HepG2 (cell line): ENCODE data around the gene WNK4. TPM values are rescaled to one million over a fixed set of nuclear protein-coding genes. Genes with fewer than 3 reads are reported as not detected.

ENCODE experiments used
- ELF1 ChIP-seq: sonication (generic); formaldehyde crosslinking; IDR thresholded peaks from 2 replicates; pipeline ENCODE4 v1.4.0; 2020; ENCODE audit warnings: missing genetic modification reagents
- HES4 ChIP-seq: sonication (generic); formaldehyde crosslinking; IDR thresholded peaks from 2 replicates; pipeline ENCODE4 v1.9.0; 2021; ENCODE audit warnings: mild to moderate bottlenecking, missing genetic modification reagents, borderline replicate concordance
- HIVEP1 ChIP-seq: sonication (generic); formaldehyde crosslinking; IDR thresholded peaks from 2 replicates; pipeline ENCODE4 v1.4.0; 2020; ENCODE audit warnings: mild to moderate bottlenecking, missing genetic modification reagents
- IRX3 ChIP-seq: sonication (generic); formaldehyde crosslinking; IDR thresholded peaks from 2 replicates; pipeline ENCODE4 v1.8.1; 2023; ENCODE audit warnings: mild to moderate bottlenecking, low read depth, missing genetic modification reagents, borderline replicate concordance
- POLR2G ChIP-seq: fragments of 200-400 bp; formaldehyde crosslinking; IDR thresholded peaks from 2 replicates; pipeline ENCODE4 v1.6.1; 2018; ENCODE audit warnings: mild to moderate bottlenecking, low read depth, low read length, moderate library complexity
- RFX5 ChIP-seq: IDR thresholded peaks from 2 replicates; pipeline ENCODE4 v1.6.1; 2011; ENCODE audit warnings: low read depth, low read length, improper control_type of control experiment
- SRF ChIP-seq: IDR thresholded peaks from 2 replicates; pipeline ENCODE4 v1.6.1; 2011; ENCODE audit warnings: mild to moderate bottlenecking, low read depth, low read length, moderate library complexity
- ZNF446 ChIP-seq: sonication (generic); formaldehyde crosslinking; IDR thresholded peaks from 2 replicates; pipeline ENCODE4 v1.5.0; 2020; ENCODE audit warnings: mild to moderate bottlenecking, missing genetic modification reagents
- ZNF709 ChIP-seq: sonication (generic); formaldehyde crosslinking; IDR thresholded peaks from 2 replicates; pipeline ENCODE4 v1.5.0; 2020; ENCODE audit warnings: mild to moderate bottlenecking, missing genetic modification reagents
- polyA plus RNA-seq, 8 experiments: library from polyadenylated mRNA; depleted of rRNA in 3 of 8; stranded (reverse) in 7 of 8; unstranded in 1 of 8; fragments of >200 nt; fragmentation: Illumina TruSeq in 4 of 8; extraction: Trizol in 4 of 8; gene quantifications; 2 replicates each; pipeline versions ENCODE4 v1.2.1 to v1.2.3, GENCODE V29; 2011 to 2016; ENCODE audit warnings: low read depth in 4 of 8, missing spikeins in 1 of 8, mixed read lengths in 1 of 8; ENCODE audit not compliant: insufficient read depth in 1 of 8
- total RNA-seq, 5 experiments: library from RNA; depleted of rRNA; stranded (reverse); fragments of >200 nt; fragmentation: Illumina TruSeq; extraction: Trizol; gene quantifications; 2 replicates each; pipeline ENCODE4 v1.2.3, GENCODE V29; 2016; ENCODE audit warnings: low read depth in 1 of 5
- TF ChIP-seq, protein P1 (sequence below): sonication (generic); formaldehyde crosslinking; IDR thresholded peaks from 2 replicates; pipeline ENCODE4 v1.4.0; 2020; ENCODE audit warnings: missing genetic modification reagents, borderline replicate concordance
- TF ChIP-seq, protein P2 (sequence below): sonication (generic); formaldehyde crosslinking; IDR thresholded peaks from 2 replicates; pipeline ENCODE4 v1.9.0; 2022; ENCODE audit warnings: low read depth, missing genetic modification reagents
- TF ChIP-seq, protein P3 (sequence below): sonication (generic); IDR thresholded peaks from 2 replicates; pipeline ENCODE4 v1.6.1; 2016; ENCODE audit warnings: low read depth, borderline replicate concordance
- TF ChIP-seq, protein P4 (sequence below): sonication (generic); formaldehyde crosslinking; IDR thresholded peaks from 2 replicates; pipeline ENCODE4 v1.8.0; 2023; ENCODE audit warnings: mild to moderate bottlenecking, missing genetic modification reagents
- TF ChIP-seq, protein P5 (sequence below): sonication (generic); formaldehyde crosslinking; IDR thresholded peaks from 2 replicates; pipeline ENCODE4 v1.9.0; 2021; ENCODE audit warnings: missing genetic modification reagents, borderline replicate concordance

WNK4 gene
- total and polyA plus RNA-seq, 2 of the 13 experiments (the other 11 are each of a cell fraction or from before 2014, with no cell fraction given), result 2.7 to 13.7 TPM

DNA sequence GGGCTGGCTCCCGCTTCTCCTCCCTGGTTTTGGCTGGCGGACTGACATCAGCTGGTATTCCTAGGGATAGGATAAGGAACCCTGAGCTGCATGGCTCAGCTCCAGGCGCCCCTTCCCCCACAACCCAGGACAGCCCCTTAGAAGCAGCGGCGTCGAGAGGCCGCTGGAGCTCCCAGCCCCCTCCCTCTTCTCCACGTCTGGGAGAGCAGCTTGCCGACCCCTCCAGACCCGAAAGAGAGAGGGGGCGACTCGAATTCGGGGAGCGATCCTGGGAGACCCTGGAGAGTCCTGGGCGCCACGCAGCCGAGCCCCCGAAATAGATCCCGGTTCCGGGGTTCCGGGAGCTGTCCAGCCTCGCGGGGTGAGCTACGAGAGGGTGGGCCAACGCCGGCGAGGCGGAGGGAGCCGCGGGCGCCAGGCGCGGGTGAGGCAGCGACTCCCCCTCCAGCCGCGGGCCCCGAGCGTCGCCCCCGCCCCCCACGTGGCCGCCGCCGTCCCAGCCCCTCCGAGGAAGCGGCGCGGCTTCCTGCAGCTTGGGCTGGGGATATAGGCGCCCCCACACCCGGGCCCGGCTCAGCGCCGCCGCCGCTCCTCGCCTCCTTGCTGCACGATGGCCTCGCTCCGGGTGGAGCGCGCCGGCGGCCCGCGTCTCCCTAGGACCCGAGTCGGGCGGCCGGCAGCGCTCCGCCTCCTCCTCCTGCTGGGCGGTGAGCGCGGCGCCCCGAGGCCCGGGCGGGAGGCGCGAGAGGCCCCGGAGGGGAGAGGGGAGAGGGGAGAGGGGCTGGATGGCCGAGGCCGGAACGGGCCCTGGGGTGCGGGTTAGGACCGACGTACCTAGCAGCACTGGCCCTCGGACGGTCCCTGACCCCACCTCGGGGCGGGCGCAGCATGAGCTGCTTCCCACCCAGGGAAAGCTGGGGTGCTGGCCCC lies 19.5 kb upstream of the WNK4 start, which contains the start of gene RAMP2 (continued):
- TF ChIP-seq POLR2G (0 out of 2 replicates have a peak, but pooled peaks have one; percentile 24), RFX5 (no peak), HES4 (CRISPR knock-in tag) (peak; percentile 90), ELF1 (CRISPR knock-in tag) (peak; percentile 23; the same call in 1 of the 2 replicates), IRX3 (CRISPR knock-in tag) (peak; percentile 73; the same call in 1 of the 2 replicates), ZNF446 (CRISPR knock-in tag) (peak; percentile 90), SRF (no peak), ZNF709 (peak; percentile 52; the same call in 1 of the 2 replicates), HIVEP1 (CRISPR knock-in tag) (no peak)
- TF ChIP-seq, protein P1, sequence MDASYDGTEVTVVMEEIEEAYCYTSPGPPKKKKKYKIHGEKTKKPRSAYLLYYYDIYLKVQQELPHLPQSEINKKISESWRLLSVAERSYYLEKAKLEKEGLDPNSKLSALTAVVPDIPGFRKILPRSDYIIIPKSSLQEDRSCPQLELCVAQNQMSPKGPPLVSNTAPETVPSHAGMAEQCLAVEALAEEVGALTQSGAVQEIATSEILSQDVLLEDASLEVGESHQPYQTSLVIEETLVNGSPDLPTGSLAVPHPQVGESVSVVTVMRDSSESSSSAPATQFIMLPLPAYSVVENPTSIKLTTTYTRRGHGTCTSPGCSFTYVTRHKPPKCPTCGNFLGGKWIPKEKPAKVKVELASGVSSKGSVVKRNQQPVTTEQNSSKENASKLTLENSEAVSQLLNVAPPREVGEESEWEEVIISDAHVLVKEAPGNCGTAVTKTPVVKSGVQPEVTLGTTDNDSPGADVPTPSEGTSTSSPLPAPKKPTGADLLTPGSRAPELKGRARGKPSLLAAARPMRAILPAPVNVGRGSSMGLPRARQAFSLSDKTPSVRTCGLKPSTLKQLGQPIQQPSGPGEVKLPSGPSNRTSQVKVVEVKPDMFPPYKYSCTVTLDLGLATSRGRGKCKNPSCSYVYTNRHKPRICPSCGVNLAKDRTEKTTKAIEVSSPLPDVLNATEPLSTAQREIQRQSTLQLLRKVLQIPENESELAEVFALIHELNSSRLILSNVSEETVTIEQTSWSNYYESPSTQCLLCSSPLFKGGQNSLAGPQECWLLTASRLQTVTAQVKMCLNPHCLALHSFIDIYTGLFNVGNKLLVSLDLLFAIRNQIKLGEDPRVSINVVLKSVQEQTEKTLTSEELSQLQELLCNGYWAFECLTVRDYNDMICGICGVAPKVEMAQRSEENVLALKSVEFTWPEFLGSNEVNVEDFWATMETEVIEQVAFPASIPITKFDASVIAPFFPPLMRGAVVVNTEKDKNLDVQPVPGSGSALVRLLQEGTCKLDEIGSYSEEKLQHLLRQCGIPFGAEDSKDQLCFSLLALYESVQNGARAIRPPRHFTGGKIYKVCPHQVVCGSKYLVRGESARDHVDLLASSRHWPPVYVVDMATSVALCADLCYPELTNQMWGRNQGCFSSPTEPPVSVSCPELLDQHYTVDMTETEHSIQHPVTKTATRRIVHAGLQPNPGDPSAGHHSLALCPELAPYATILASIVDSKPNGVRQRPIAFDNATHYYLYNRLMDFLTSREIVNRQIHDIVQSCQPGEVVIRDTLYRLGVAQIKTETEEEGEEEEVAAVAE (CRISPR knock-in tag), result no peak
- TF ChIP-seq, protein P2, sequence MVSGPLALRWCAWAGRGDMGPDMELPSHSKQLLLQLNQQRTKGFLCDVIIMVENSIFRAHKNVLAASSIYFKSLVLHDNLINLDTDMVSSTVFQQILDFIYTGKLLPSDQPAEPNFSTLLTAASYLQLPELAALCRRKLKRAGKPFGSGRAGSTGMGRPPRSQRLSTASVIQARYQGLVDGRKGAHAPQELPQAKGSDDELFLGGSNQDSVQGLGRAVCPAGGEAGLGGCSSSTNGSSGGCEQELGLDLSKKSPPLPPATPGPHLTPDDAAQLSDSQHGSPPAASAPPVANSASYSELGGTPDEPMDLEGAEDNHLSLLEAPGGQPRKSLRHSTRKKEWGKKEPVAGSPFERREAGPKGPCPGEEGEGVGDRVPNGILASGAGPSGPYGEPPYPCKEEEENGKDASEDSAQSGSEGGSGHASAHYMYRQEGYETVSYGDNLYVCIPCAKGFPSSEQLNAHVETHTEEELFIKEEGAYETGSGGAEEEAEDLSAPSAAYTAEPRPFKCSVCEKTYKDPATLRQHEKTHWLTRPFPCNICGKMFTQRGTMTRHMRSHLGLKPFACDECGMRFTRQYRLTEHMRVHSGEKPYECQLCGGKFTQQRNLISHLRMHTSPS, result peak; percentile 49; the same call in 1 of the 2 replicates
- TF ChIP-seq, protein P3, sequence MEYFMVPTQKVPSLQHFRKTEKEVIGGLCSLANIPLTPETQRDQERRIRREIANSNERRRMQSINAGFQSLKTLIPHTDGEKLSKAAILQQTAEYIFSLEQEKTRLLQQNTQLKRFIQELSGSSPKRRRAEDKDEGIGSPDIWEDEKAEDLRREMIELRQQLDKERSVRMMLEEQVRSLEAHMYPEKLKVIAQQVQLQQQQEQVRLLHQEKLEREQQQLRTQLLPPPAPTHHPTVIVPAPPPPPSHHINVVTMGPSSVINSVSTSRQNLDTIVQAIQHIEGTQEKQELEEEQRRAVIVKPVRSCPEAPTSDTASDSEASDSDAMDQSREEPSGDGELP, result peak; percentile 21; the same call in 1 of the 2 replicates
- TF ChIP-seq, protein P4, sequence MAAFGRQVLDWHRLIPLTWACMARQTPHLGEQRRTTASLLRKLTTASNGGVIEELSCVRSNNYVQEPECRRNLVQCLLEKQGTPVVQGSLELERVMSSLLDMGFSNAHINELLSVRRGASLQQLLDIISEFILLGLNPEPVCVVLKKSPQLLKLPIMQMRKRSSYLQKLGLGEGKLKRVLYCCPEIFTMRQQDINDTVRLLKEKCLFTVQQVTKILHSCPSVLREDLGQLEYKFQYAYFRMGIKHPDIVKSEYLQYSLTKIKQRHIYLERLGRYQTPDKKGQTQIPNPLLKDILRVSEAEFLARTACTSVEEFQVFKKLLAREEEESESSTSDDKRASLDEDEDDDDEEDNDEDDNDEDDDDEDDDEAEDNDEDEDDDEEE (CRISPR knock-in tag), result peak; percentile 53; the same call in 1 of the 2 replicates
- TF ChIP-seq, protein P5, sequence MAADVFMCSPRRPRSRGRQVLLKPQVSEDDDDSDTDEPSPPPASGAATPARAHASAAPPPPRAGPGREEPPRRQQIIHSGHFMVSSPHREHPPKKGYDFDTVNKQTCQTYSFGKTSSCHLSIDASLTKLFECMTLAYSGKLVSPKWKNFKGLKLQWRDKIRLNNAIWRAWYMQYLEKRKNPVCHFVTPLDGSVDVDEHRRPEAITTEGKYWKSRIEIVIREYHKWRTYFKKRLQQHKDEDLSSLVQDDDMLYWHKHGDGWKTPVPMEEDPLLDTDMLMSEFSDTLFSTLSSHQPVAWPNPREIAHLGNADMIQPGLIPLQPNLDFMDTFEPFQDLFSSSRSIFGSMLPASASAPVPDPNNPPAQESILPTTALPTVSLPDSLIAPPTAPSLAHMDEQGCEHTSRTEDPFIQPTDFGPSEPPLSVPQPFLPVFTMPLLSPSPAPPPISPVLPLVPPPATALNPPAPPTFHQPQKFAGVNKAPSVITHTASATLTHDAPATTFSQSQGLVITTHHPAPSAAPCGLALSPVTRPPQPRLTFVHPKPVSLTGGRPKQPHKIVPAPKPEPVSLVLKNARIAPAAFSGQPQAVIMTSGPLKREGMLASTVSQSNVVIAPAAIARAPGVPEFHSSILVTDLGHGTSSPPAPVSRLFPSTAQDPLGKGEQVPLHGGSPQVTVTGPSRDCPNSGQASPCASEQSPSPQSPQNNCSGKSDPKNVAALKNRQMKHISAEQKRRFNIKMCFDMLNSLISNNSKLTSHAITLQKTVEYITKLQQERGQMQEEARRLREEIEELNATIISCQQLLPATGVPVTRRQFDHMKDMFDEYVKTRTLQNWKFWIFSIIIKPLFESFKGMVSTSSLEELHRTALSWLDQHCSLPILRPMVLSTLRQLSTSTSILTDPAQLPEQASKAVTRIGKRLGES (CRISPR knock-in tag), result no peak
